ENCODE results near the gene FOXN3.

DNA sequence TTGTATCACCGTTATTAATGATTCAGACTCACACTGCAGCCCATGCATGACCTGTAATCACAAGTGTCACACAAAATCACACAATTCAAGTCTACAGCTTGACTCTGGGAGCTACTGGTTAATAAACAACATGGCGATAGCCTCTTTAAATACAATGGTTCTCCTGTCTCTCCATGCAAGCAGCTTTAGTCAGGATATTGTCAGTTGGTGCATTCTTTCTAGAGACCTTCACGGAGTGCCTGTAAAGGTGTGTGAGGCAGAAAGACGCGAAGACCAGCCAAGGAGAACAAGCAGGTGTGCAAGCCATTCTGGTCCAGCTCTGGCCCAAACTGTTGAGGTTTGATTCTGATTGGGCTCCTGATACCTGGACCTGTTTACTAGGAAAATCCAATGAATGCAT is 40.0 kb upstream of the FOXN3 start:
- TF ChIP-seq, protein P1, sequence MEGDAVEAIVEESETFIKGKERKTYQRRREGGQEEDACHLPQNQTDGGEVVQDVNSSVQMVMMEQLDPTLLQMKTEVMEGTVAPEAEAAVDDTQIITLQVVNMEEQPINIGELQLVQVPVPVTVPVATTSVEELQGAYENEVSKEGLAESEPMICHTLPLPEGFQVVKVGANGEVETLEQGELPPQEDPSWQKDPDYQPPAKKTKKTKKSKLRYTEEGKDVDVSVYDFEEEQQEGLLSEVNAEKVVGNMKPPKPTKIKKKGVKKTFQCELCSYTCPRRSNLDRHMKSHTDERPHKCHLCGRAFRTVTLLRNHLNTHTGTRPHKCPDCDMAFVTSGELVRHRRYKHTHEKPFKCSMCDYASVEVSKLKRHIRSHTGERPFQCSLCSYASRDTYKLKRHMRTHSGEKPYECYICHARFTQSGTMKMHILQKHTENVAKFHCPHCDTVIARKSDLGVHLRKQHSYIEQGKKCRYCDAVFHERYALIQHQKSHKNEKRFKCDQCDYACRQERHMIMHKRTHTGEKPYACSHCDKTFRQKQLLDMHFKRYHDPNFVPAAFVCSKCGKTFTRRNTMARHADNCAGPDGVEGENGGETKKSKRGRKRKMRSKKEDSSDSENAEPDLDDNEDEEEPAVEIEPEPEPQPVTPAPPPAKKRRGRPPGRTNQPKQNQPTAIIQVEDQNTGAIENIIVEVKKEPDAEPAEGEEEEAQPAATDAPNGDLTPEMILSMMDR (conservative IDR thresholded peaks at IDR 0.05; ENCODE audit: low read depth in 2 of 2): no peak
- TF ChIP-seq, protein P2, sequence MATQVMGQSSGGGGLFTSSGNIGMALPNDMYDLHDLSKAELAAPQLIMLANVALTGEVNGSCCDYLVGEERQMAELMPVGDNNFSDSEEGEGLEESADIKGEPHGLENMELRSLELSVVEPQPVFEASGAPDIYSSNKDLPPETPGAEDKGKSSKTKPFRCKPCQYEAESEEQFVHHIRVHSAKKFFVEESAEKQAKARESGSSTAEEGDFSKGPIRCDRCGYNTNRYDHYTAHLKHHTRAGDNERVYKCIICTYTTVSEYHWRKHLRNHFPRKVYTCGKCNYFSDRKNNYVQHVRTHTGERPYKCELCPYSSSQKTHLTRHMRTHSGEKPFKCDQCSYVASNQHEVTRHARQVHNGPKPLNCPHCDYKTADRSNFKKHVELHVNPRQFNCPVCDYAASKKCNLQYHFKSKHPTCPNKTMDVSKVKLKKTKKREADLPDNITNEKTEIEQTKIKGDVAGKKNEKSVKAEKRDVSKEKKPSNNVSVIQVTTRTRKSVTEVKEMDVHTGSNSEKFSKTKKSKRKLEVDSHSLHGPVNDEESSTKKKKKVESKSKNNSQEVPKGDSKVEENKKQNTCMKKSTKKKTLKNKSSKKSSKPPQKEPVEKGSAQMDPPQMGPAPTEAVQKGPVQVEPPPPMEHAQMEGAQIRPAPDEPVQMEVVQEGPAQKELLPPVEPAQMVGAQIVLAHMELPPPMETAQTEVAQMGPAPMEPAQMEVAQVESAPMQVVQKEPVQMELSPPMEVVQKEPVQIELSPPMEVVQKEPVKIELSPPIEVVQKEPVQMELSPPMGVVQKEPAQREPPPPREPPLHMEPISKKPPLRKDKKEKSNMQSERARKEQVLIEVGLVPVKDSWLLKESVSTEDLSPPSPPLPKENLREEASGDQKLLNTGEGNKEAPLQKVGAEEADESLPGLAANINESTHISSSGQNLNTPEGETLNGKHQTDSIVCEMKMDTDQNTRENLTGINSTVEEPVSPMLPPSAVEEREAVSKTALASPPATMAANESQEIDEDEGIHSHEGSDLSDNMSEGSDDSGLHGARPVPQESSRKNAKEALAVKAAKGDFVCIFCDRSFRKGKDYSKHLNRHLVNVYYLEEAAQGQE (IDR thresholded peaks at IDR 0.05; ENCODE audit: unreplicated experiment): no peak
- TF ChIP-seq EZH2 (IDR thresholded peaks at IDR 0.05; ENCODE audit: low read depth, unreplicated experiment) (no peak), POLR2AphosphoS5 (IDR thresholded peaks at IDR 0.05; ENCODE audit: low read depth) (no peak), CREB1 (CRISPR knock-in tag; IDR thresholded peaks at IDR 0.05; ENCODE audit: low read depth) (no peak), ZNF114 (CRISPR knock-in tag; IDR thresholded peaks at IDR 0.05) (no peak), NANOG (IDR thresholded peaks at IDR 0.05; ENCODE audit: borderline replicate concordance) (no peak), JUNB (IDR thresholded peaks at IDR 0.05; ENCODE audit: unreplicated experiment) (no peak), EZH2phosphoT487 (IDR thresholded peaks at IDR 0.05; ENCODE audit: unreplicated experiment) (no peak)
- TF ChIP-seq, protein P3, sequence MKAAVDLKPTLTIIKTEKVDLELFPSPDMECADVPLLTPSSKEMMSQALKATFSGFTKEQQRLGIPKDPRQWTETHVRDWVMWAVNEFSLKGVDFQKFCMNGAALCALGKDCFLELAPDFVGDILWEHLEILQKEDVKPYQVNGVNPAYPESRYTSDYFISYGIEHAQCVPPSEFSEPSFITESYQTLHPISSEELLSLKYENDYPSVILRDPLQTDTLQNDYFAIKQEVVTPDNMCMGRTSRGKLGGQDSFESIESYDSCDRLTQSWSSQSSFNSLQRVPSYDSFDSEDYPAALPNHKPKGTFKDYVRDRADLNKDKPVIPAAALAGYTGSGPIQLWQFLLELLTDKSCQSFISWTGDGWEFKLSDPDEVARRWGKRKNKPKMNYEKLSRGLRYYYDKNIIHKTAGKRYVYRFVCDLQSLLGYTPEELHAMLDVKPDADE (IDR thresholded peaks at IDR 0.05): no peak

All from GM23338 (cell line).